DND-41 (cell line): Measurements from ENCODE around the gene CADPS.

Source experiments
- CTCF ChIP-seq: IDR thresholded peaks from 2 replicates; pipeline ENCODE4 v1.5.1; 2012; ENCODE audit warnings: borderline replicate concordance, low read length, moderate library complexity, mild to moderate bottlenecking; ENCODE audit not compliant: poor library complexity, severe bottlenecking; ENCODE audit errors: extremely low read depth
- EZH2 ChIP-seq: IDR thresholded peaks from 3 replicates; pipeline ENCODE4 v1.6.1; 2012; ENCODE audit warnings: borderline replicate concordance, low read depth, mild to moderate bottlenecking, moderate library complexity, low read length, inconsistent platforms; ENCODE audit not compliant: severe bottlenecking

- TF ChIP-seq CTCF (no peak), EZH2 (no peak)
These were observed 272.2 kb downstream of the CADPS start for GRCh38 chr3:62602987-62603386.
